Stimulated activated CD8-positive, alpha-beta memory T cell treated with anti-CD3 and anti-CD28 coated beads, Interleukin-15, amount 100 ng/mL, for 1 hour (primary cell): Measurements from ENCODE around the gene CELF4.
"Not testable (repeated sequence)": the region's sequence is repeated elsewhere in the genome, so short reads cannot be mapped to it uniquely, and the experiment has no call there.

ENCODE experiments used
- DNase-seq: peaks from one replicate; pipeline ENCODE4 v3.0.0-alpha.2; 2020; ENCODE audit warnings: low read depth

CELF4 gene

DNA sequence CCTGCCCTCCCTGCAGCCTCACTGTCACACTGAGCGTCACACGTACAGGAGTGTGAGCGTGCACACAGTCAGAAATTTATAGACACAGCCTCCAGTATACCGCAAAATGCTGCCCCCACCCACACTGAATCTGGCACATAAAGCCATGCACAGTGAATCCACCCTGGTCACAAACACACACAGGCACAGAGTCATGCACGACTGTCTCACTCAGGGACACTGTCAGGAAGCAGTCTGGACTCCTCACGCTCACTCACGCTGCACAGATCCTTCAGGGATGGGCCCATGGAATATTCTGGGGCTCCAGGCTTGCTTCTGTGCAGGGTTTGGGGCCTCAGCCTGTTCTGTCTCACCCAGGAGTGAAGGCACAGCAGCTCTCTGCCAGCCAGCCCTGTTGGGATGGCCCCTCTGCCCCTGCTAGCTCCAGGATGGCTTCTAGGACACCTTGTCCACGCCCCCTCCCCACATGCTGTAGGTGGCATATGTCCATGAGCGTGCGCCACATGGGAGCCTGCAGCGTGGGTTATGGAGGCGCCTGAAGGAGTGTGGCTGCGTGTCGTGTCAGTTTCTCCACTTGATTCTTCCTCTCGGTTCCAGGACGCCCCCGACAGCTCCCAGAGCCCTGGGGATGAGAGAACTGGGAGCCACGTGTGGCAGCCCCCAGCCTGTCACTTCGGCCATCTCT, 175.8 kb downstream of the CELF4 start:
- no peak for DNase-seq

DNA sequence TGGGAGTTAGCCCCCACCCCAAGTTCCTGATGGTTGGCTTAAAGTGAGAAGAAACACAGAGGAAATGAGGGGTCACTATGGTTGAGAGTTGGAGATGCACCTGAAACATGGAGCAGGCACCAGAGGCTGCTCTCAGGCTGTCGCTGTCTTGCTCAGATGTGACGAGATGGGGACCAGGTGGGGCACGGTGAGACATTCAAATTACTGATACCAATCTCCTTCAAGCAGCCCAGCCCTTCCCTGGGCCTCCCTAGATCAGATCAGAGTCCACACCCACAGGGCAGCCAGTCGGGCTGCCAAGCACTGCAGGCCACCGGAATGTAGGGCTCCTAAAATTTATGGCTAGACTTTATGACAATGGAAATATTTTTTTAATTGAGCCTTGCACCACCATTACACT, 176.6 kb downstream of the CELF4 start:
- DNase-seq: no peak

DNA sequence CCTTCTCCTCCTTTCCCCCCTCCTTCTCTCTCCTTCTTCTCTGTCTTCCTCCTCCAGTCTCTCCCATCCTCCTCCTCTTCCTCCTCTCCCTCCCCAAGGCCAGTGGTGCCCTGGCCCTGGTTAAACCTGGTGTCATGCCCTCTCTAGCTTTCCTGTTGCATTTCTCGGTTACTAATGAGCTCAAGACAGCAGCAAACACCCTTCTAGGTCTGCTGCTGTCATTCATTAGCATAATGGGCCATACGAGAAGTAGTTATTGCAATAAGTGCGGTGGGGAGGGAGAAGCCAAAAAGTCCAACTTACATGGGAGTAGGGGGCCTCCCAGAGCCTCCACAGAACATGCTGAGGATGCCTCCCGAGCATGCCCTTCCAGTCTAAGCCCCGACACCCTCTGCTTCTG, 177.2 kb downstream of the CELF4 start:
- no peak for DNase-seq

DNA sequence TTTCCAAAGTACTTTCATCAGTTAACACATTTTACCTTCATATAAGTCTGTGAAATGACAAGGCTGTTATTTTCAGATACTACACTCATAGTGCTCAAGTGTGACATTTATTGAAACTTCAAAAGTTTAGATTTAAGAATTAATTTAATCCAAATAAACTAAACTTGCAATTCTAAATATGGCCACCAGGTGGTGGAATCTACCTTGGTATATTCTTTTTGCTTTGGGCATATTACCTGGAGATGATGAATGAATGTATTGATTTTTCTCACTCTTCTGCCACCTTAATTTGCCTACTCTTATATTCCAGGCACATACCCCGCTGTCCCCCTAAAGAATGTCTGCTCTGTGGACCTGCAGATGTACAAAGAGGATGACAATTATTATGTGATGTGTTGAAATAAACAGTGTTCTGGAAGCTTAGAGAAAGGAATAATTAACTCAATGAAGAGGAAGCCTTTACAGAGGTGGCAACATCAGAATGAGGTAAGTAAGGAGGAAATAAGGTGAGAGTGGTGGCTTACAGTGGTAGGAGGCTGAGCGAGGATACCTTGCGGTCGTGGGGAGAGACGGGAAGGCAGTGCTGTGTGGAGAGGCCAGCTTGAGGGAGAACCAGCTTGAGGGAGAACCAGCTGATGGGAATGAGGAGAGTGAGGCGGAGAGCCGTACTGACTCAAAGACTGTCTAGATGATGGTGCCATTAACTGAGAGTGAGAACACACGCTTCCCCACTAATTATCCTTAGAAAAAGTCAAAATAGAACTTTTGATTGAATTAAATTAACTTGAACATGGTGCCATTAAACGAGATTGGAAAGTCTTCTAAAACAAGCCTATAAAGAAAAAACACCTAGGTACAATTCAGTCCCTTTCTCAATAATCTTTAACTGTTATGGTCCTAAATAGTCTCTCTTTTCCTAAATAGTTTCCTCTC, 179.5 kb downstream of the CELF4 start:
- DNase-seq: no peak

DNA sequence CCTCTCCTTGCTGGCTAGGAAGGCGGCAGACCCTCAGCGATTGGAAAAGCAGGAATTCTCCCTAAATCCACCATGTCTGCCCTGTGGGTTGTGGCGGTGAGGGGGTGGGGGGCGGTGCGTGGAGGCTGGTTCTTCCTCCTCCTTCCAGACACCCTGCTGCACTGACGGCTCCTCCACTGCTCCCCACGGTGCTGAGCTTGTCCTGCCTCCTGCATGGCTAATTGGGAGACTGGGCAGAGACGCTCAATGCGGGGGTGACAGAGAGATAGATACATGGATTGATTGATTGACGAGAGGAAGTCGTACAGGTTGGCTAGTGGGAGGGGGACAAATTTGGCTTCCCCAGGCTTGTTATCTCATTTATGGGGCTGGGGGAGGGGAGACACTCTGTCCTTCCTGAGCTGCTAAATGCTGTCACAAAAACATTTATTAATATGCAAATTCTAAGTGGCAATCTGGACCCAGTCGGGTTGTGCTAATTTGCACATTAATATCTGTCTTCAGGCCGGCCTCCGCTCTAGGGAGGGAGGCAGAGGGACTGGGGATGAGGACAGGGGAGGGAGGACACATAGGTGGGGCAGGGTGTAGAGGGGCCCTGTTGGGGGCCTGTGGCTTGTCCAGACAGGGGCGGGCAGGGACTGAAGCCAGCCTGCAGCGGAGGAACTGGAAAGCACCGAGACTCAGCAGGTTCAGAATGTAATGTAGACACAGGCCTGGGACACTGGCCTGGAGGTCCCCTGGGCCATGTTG, 181.6 kb downstream of the CELF4 start:
- DNase-seq: no peak

DNA sequence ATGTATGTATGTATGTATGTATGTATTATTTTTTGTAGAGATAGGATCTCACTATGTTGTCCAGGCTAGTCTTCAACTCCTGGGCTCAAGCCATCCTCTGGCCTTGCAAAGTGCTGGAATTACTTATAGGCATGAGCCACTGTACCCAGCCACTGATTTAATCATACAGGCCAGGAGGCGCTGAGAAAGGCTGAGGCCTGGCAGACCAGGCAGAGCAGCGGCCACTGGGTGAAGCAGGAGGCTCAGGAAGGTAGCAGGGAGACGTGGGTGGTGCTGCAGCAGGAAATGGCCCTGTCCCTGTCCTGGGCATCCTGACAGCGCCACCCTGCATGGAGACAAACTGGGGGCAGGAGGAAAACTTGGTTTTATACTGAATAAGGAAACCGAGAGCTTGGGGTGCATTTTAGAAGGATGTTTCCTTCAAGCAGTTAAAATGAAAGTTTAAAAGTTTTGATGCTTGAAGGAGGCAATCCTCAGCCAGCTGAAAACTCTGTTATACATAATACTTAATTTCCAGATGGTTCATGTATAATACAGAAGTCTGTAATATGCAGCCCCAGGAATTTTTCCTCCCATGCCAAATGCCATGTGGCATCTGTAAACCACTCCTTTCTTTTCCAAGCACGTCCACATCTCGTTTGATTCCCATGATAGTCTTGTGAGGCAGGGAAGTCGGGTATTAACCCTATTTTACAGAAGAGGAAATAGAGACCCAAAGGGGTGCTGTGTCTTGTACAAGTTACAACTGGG, 182.4 kb downstream of the CELF4 start:
- DNase-seq: no peak

DNA sequence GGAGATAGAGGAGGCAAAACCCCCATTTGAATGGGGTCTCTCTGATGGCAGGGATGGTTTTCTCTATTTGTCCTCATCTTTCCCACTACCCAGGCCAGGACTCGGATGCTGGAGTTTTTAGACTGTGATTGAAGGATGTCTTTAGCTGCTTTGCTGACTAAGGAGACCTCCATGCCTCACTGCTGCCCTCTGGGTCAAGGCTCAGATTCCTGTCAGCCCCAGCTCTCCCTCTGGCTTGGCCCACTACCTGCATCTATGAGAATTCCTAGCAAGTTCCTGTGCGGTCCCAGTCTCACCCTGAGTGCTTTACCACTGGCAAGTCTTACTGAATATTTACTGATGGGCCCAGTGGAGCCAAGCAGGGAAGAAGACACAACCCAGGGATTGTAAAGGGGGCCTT, 184.0 kb downstream of the CELF4 start:
- DNase-seq: no peak

DNA sequence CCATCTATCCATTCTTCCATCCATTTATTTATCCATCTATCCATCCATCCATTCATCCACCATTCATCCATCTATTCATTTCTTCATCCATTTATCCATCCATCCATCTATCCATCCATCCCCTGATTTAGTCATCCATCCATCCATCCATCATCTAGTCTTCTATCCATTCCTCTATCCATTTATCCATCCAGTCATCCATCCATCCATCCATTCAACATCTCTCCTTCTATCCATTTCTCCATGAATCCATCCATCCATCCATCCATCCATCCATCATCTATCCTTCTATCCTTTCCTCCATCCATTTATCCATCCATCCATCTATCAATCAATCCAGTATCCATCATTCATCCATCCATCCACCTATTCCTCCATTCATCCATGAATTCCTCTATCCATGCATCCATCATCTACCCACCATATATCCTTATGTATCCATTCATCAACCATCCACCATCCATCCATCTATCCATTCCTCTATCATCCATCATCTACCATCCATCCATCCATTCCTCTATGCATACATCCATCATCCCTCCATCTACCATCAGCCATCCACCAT, 185.0 kb downstream of the CELF4 start:
- no peak for DNase-seq

DNA sequence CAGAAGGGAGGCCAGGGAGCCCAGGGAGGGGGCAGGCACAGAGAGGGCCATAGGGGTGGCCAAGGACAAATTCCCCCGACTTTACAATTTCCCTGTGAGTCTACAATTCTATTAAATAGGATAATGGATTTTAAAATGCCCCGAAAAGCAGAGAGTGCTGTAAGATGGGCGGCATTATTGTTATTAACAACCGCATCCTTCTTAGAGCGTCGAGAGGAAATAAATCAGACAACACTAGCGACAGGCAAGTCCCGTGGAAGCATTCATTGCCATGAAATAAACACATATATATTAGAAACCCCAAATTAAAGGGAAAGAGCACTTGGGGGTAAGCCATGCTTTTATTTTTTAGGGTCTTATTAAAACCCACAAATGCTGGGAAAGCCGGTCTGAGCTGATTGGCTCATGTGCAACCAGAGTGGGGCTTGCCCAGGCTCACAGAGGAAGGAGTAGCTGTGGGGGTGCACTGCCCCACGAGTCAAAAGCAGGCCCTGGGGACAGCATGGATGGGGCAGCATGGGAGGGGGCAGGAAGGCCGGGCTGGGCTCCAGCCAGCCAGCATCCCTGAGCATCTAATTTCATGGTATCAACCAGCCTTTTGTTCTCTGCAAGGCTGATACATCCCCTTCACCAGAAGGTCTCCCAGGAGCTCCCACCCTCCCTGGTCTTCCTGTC, 187.1 kb downstream of the CELF4 start:
- DNase-seq: no peak

DNA sequence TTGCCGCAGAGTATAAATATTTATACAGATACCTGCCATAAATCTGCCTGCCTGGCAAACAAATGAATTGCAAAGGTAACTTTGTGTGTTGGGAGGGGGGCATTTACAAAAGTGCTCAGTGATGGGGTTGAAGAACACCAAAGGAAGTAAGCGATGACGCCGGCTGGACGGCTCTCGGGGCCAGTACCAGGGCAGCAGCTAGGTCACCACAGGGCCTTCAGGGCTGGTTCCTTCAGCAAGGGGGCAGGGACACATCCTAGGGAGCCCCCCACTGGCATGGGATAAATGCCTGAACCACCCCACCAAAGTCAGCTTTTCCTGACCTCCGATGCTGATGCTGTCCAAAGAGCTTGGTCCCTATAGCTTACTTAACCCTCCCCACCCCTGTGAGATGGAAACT, 190.4 kb downstream of the CELF4 start:
- DNase-seq: no peak

DNA sequence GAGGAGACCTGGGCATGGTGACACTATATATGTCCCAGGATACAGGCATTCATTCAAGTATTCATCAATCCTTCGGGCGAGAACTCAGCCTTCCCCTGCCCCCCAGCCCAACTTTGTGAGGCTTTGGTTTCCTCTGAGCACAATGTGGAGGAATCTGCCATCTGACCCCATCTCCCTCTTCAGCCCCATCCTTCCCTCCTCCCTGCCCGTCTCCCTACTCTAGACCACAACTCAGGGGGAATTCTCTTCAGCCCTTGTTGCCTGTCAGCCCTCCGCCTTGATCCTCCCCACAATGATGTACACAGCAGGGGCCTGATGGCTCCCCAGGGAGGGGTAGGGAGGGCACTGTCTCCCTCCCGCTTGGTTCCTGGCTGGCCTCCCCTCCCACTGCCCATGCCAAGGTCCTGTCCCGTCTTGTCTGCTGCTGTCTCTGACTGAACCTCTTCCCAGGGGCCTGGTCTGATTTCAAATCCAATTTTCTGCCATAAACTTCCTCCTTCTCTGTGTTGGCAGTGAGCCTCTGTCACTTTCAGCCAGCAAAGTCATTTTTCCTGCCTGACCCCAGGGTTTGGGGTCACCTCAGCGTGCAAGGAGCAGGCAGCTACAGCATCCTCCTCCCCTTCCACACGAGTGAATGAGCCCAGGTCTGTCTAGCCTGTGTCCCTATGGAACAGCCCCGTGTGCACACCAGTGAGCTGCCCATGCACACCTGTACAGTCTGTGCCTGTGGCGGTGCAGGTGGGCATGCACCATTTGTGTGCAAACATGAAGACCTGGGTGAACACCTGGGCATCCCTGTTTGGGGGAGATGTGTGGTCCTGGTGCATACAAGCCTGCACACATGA, 197.3 kb downstream of the CELF4 start:
- no peak for DNase-seq

DNA sequence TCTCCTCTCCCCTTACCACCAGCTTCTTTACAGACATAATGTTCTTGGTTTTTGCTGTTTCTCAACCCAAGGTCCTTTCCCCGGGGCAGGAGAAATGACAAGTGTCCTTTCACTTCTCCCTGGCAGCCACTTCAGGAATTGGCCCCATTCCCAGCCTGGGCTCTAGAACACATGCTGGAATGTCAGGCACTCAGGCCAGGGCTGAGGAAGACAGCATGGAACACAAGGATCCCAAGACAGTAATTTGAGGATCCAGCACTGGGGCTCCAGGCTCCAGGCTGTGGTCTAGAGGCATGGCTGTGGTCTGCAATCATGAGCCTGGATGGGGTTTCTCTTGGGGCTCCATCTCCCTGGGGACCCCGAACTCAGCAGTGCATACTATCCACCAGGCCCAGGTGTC, 201.4 kb downstream of the CELF4 start:
- no peak for DNase-seq

DNA sequence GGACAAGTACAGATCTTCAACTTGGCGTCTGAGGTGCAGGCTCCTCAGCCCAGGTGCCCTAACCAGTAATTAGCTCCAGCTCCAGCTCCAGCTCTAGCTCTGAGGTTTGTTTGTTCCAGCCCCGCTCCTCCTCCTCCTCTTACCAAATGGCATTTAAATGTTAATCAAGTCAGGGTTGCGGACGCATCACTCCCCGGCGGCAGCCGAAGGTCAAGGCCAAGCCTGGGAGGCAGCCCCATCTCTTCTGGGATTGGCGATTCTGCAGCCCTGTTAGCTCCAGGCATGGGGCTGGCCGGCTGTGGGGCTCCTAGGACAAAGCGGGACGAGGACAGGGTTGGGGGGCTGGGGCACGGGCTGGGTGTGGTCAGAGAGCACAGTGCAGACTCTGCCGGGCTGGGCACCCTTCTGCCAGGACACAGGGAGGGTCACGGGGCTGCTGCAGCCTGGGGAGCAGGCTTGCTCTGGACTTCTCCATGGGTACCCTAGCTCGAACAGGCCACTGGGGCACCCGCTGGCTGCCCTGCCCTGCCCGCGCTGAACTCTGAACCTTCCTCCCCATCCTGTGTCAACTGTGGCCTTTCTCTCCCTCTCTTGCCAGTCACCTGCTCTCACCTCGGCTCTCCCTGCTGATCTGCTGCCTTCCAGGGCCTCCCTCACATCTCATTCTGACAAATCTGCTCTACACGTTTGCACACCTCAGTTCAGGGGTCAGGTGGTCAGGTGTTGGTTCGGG, 203.3 kb downstream of the CELF4 start:
- DNase-seq: no peak

DNA sequence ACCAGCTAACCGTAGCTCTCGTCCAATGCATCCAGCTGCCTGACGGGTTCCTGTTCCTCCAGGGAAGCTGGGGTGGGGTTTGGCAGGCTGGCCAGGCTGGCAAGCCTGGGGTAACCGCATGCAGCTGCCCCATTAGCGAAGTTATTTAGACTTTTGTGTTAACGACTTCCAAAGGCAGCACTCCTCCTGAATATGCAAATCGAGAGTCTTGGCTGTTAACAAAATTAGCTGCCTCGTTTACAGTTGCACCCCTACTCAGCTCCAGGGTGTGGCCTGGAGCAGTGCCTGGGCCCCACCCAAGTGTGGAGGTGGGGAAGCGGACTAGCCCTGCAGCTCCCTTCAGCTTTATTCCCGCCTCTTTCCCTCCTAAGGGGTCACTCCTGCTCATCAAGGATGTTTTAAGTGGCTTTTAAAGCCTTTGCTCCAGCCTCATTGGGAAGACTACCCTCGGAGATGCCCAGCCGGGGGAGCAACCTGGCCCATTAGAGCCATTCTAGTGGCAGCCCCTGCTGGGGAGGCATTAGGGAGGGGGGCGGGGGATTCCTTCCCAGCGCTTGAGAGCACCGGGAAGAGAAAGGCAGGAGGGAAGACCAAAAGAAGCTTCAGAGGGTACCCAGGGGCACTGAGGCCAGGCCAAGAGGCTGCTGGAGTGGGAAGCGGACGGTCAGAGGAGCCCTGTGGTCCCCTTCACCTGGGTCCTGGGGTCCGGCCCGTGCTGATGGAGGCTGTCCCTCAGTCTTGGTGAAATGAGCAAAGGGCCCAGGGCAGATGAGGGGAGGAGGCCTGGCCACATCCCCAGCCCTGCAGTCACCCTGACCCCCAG, 204.1 kb downstream of the CELF4 start:
- no peak for DNase-seq

DNA sequence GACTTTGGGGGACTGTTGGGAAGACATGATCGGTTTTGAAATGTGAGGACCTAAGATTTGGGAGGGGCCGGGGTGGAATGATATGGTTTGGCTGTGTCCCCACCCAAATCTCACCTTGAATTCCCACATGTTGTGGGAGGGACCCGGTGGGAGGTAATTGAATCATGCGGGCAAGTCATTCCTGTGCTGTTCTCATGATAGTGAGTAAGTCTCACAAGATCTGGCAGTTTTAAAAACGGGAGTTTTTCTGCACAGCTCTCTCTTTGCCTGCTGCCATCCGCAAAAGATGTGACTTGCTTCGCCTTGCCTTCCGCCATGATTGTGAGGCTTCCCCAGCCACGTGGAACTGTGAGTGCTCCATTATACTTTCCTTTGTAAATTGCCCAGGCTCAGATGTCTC, 207.5 kb downstream of the CELF4 start:
- not testable (repeated sequence) for DNase-seq

DNA sequence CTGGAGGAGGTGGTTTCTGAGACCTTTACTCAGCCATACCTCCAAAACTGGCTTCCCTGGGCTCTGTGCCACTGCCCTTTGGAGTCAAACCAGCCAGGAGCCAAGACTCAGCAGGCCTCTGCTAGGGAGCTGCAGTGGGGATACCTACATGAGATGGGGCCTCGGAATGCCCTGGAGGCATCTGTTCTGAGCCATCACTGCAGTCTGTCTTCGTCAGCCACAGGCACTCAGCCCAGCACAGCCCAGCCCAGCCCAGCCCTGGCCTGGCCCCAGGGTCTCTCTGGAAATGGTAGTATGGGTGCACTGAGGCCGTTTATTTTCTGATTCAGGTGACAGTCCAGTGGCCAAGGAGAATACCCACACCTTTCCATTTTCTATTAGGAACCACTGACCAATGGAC, 209.8 kb downstream of the CELF4 start:
- no peak for DNase-seq

DNA sequence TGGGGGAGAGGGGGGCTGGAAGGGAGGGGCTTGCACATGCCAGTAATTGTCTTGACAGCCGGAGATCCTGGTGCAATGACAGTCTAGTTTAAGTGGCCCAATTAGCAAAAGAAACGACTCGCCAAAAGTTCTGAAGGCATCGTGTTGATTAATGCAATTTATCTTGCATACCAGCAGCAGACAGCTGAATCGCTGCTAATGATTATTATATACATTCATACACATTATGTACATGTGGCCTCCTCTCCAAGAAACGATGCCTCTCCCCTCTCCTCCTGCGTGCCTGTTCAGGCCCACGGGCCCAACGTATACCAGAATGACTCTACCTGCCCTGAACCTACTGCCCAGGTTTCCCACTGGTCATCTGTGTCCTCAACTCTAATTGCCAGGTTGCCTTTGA, 214.5 kb downstream of the CELF4 start:
- DNase-seq: no peak

DNA sequence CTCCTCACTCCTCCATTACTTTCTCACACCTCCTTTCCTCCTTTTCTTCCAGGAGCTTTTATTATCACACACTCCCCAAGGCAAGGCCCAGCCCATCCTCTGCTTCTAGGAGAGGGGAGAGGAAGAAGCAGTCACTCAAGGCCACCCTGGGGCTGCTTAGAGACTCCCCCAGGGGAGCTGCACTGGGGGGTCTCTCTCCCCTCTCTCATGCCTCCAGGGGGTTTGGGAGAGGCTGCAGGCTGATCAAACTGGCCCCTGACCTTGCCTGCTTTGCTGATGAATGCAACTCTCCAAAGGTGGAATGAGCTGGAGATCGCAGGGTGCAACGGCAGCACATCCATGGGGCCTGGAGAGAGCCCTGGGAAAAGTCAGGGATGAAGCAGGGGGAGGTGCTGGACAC, 216.9 kb downstream of the CELF4 start:
- DNase-seq: no peak

DNA sequence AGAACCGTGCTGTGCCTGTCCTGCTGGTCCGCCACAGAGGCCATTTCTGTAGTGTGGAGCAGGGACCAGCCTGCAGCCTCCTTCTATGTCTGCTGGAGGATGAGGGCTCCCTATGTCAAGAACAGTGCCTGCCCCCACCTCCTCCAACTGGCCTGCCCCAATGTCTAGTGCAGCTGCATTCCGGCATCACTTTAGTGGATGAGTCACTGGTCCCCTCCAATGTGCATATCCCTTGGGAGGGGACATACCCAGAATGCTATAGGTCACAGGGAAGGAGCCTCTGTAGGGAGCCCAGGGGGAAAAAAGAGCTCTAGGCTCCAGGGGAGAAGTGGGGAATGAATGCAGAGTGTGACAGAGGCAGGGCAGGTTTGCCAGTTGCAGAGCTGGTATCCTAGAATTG, 219.6 kb downstream of the CELF4 start:
- DNase-seq: no peak
